ENCODE measurements around the gene PCSK7.

- no peak for TF ChIP-seq CTCF (IDR thresholded peaks at IDR 0.05; ENCODE audit: poor library complexity)
- no peak for TF ChIP-seq EZH2 (IDR thresholded peaks at IDR 0.05; ENCODE audit: borderline replicate concordance)
- no peak for TF ChIP-seq EZH2phosphoT487 (IDR thresholded peaks at IDR 0.05; ENCODE audit: low read depth, severe bottlenecking, unreplicated experiment)
These were observed 72.0 kb downstream of the PCSK7 start for GRCh38 chr11:117159892-117160291.

Measured in hepatocyte (in vitro differentiated cells).